ENCODE data around the gene WIZ.
"Not testable (repeated sequence)": the region's sequence is repeated elsewhere in the genome, so short reads cannot be mapped to it uniquely, and the experiment has no call there.

Gene WIZ

DNA sequence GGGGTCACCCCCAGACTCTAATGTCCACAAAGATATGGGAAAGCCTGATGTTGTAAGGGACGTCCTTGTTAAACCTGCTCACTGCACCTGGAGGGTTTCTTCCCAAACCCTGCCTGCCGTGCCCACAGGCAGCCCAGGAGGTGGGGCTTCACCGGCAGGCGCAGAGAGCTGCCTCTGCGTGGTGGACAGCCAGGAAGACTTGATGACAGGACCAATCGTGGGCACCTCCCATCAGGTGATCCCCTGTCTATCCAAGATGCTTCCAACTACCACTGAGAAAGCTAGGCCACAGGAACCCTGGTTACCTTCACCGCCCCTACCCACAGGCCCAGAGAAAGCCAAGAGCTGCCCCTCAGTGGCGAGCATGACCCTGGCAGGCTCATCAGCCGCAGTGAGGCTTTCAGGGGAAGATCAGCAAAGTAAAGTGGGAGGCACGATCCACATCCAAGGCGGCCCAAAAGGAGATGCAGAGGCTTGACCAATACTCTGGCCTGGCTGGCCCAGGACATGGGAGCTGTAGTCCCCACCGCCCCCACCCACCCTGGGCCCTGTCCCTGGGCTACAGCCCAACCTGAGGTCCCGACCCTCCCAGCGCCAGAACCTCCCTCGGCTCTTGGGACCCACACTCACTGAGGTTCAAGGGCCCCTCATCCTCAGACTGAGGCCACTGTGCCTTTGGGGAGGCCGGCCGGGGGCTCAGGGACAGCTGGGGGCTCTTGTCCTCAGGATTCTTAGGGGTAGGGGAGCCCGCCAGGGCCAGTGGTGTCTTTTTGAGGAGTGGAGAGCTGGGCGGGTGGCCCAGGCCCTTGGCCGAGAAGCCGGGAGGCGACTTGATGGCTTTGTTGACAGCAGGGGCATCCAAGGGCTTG is 20.6 kb downstream of the WIZ start:
- no peak for DNase-seq

- no peak for DNase-seq
Measured at GRCh38 chr19:15427991-15428471, 21.7 kb downstream of the WIZ start.

DNA sequence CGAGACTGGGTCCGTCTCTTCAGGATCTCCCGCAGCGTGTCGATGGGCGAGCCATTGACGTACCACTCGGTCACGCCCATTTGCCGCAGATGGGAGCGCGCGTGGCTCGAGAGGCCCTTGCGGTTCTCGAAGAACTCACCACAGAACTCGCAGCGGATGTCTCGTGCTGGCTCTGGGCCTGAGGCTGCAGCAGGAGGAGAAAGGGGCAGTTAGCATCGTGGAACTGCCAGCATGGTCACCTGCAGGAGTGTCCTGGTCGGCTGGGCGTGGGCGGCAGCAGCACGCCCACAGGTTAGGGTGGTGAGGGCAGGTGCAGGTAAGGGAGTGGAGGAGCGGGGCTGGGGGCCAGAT is 22.4 kb downstream of the WIZ start:
- DNase-seq: no peak

DNA sequence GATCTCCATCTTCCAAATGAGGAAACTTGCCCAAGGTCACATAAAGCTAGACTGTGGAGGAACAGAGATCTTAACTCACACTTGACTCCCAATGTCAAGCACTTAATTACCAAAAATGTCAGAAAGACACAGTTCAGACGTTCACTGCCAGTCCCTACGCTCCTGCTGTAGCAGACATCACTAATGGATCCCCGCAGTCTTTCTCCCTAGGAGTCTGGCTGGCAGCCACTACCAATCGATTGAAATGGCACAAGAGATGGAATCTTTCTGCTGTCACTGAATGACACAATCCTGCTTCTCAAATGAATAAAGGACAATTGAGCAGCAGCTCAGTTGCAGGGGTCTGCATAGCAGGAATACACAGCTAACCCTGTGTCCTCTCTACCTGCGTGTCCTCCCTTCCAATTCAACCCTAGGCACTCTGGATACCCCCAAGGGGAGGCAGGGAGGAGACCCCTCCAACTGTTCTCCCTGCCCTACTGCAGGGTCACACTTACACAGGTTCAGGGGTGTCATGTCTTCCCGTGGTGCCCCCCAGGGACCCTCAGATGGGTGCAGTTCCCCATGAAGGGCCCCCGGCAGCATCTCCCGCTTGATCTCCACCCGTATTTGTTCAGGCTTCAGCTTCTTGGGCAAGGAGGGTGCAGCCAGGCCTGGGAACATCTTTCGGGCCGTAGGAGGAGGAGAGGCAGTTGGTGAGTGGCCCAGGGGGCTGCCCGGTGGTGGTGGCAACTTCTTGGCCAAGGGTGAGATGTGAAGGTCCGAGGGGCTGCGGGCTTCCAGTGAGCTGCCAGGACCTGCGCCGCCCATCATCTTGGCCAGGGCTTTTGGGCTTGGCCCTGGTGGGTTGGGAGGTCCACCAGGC is 23.0 kb downstream of the WIZ start:
- no peak for DNase-seq

DNA sequence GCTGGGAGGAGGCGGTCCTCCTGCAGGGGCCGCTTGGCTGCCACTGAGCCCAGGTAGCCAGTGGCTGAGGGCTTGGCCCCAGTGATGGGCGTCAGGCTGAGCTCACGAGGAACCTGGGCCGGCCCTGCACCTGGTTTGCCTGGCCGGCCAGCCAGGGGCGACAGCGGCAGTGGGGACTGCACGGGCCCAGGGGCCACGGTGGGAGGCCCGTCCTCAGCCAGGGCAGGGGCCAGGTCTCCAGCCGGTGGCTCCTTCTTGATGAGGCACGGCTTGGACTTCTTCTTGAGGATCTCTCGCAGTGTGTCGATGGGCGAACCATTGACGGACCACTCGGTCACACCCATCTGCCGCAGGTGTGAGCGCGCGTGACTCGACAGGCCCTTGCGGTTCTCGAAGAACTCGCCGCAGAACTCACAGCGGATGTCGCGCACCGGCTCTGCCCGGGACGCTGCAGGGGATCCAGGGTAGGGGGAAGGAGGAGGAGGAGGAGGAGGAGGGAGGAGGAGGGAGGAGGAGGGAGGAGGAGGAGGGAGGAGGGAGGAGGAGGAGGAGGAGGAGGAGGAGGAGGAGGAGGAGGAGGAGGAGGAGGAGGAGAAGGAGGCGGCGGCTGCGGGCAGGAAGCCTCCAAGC is 24.3 kb downstream of the WIZ start:
- DNase-seq: no peak

- DNase-seq: no peak
Measured at GRCh38 chr19:15424692-15425272, 25.0 kb downstream of the WIZ start.

GRCh38 chr19:15424121-15424520 is 25.6 kb downstream of the WIZ start:
- DNase-seq: no peak

DNA sequence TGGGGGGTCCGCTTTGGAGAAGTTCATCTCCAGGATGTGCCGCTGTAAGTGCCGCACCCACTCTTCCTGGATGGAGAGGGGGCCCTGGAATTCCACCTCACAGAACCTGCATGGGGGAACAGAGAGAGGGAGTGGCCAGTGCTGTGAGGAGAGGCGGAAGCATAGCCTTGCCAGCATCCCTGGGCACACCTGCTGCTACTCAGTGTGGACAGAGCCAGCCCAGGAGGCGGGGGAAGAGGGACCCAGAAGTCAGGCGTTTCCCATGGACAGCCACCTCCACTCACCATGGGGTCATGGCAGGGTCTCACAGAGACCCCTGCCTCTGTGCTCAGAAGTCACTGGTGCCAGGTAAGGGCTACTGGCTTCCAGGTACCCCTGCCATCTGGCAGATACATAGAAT is 26.6 kb downstream of the WIZ start:
- no peak for DNase-seq

GRCh38 chr19:15422296-15423075 is 27.3 kb downstream of the WIZ start:
- DNase-seq: no peak

- DNase-seq: no peak
Measured at GRCh38 chr19:15421721-15422260, 28.0 kb downstream of the WIZ start.

DNA sequence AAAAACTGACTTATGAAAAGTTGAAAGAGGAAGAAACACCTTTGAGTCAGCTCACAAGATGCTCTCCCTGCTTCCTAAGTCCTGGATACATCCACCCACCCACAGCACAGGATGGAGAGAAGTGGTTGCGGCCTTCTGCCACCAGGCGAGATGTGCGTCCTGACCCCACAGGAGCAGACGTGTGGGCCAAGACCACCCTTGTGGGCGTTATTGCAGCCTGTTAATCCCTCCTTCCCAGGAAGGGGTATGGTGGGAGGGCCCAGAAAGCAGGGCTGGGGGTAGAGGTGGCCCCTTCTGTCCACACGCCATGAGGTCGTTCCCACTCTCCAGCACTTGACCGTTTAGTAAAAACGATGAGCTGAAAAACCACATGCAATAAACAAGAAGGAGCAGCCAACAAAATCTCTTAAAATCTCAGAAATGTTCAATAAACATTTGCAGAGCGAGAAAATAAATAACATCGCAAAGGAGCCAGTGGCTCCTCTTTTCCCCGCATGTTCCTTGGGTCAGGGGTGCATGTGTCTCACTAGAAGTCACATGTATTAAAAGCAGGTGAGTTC is 28.5 kb downstream of the WIZ start:
- no peak for DNase-seq

- no peak for DNase-seq
Measured at GRCh38 chr19:15419413-15420025, 30.2 kb downstream of the WIZ start.

GRCh38 chr19:15418579-15419412 is 31.0 kb downstream of the WIZ start, which contains the start of gene AKAP8L:
Gene AKAP8L (minus strand): TSS chr19:15418988. CDS start chr19:15418923, 65 bp downstream.
- DNase-seq: peak; percentile 100

GRCh38 chr19:15418231-15418578 is 31.6 kb downstream of the WIZ start:
- no peak for DNase-seq

DNA sequence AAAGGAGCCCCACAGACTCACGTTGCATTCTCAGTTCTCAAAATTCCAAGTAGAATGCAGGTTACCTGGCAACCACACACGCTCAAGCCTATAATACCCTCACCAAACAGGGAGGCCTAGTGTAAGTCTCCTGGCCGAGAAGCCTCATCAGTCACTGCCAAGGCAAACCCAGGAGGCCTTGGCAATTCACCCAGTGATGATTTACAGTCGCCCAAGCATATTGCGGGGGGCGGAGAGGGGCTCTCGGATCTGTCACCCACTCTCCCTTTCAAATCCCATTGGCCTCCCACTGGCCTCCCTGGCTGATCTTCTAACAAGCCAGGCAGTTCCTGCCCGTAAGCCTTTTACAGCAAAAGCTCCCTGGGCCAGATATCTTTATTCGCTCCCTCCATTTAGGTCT is 32.1 kb downstream of the WIZ start:
- no peak for DNase-seq

- DNase-seq: no peak
Measured at GRCh38 chr19:15412832-15413231, 36.9 kb downstream of the WIZ start.

- not testable (repeated sequence) for DNase-seq
Measured at GRCh38 chr19:15411351-15411750, 38.4 kb downstream of the WIZ start.

DNA sequence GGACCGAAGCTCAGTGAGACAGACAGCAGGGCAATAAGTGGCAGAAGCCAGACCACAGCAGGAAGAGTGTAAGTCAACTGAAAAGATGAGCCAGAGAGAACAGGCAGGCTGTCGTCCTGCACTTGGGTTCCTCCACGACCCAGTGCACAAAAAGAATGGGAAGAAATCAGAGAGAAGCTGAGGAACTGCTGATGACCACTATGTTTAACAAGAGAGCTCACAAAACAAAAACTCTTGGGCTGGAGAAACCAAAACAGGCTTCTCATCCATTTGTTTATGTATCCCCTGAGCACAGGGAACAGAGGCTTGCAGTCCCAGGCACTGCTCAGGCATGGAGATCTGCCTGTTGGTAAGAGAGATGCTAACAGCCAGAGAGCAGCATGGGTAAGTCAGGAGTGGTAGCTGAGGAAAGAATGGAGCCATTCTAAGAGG is 45.0 kb downstream of the WIZ start:
- DNase-seq: no peak

- DNase-seq: no peak
Measured at GRCh38 chr19:15404097-15404779, 45.5 kb downstream of the WIZ start.

DNA sequence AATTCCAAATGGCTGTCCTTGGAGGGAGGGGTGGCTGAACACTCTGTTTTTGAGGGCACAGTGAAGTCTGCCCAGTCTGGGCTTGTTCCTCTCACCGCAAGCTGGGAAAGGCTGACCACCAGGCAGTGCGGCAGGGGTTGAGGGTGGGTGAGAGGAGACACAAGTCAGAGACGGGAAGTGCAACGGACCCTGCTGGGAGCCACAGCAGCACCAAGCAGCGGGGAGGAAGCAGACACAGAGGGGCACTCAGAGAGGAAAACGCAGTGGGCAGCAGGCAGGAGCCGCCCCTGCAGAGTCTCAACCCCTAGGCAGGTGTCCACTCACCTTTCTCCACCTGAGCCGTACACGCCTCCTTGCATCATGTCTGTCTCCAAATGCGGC is 46.6 kb downstream of the WIZ start:
- DNase-seq: no peak

Measured in CD4-positive, alpha-beta T cell treated with Interleukin-4 for 1 hour (primary cell).